GM19452 (cell line): Measurements from ENCODE around the gene PAX8.
"Not testable (repeated sequence)": the region's sequence is repeated elsewhere in the genome, so short reads cannot be mapped to it uniquely, and the experiment has no call there.

Source experiments
- ATAC-seq: cut with Tn5 transposase; IDR thresholded peaks from one replicate; pipeline ENCODE4 v1.9.1; 2021; ENCODE audit not compliant: unreplicated experiment

PAX8 gene

GRCh38 chr2:113291191-113291590 lies 12.5 kb upstream of the PAX8 start:
- ATAC-seq: no peak

- ATAC-seq: not testable (repeated sequence)
Observed at GRCh38 chr2:113288674-113289149, 10.0 kb upstream of the PAX8 start.

- ATAC-seq: not testable (repeated sequence)
Observed at GRCh38 chr2:113288117-113288673, 9.5 kb upstream of the PAX8 start.

- no peak for ATAC-seq
Observed at GRCh38 chr2:113285816-113286215, 7.1 kb upstream of the PAX8 start.

- not testable (repeated sequence) for ATAC-seq
Observed at GRCh38 chr2:113284999-113285398, 6.3 kb upstream of the PAX8 start.

- no peak for ATAC-seq
Observed at GRCh38 chr2:113284476-113284875, 5.8 kb upstream of the PAX8 start.

- no peak for ATAC-seq
Observed at GRCh38 chr2:113283704-113284284, 5.1 kb upstream of the PAX8 start.

GRCh38 chr2:113282747-113283533 lies 4.2 kb upstream of the PAX8 start:
- ATAC-seq: no peak

GRCh38 chr2:113281910-113282746 lies 3.4 kb upstream of the PAX8 start:
- no peak for ATAC-seq

GRCh38 chr2:113278073-113278741 lies 514 bp downstream of the PAX8 start:
- ATAC-seq: no peak

GRCh38 chr2:113277474-113278072 lies 1.1 kb downstream of the PAX8 start:
- ATAC-seq: no peak

- no peak for ATAC-seq
Observed at GRCh38 chr2:113276761-113277425, 1.8 kb downstream of the PAX8 start.

GRCh38 chr2:113276216-113276760 lies 2.4 kb downstream of the PAX8 start:
- no peak for ATAC-seq

- no peak for ATAC-seq
Observed at GRCh38 chr2:113275556-113276215, 3.0 kb downstream of the PAX8 start.

GRCh38 chr2:113274432-113274831 lies 4.3 kb downstream of the PAX8 start:
- ATAC-seq: no peak

GRCh38 chr2:113273981-113274380 lies 4.7 kb downstream of the PAX8 start:
- no peak for ATAC-seq

GRCh38 chr2:113273027-113273551 lies 5.6 kb downstream of the PAX8 start:
- no peak for ATAC-seq

- ATAC-seq: no peak
Observed at GRCh38 chr2:113272477-113272876, 6.2 kb downstream of the PAX8 start.
